GM21390 (cell line): ENCODE measurements around the gene PDLIM5.
A peak's percentile ranks its signal among the peaks of the same experiment; 100 is the strongest.
"Not testable (repeated sequence)": the region's sequence is repeated elsewhere in the genome, so short reads cannot be mapped to it uniquely, and the experiment has no call there.

Experiments used
- ATAC-seq: cut with Tn5 transposase; IDR thresholded peaks from one replicate; pipeline ENCODE4 v1.9.1; 2021; ENCODE audit not compliant: unreplicated experiment

Gene PDLIM5

DNA sequence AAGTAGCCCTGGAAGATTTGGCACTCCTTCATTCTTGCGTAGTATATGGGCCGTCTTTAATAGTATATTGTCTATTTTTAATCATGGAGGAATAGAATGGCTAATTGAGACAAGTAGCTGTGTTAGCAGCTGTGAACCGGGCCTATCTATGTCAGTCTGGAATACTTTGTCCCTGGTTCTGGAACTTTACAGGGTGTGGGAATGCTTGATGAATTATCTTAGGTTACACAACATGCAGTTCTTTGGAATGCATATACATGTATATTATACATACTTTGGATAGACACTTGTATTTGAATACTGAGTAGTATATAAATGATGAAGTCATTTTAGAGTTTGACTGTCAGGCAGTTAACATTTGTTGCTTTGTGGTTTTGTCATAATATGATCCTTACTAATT, 37.4 kb downstream of the PDLIM5 start:
- no peak for ATAC-seq

DNA sequence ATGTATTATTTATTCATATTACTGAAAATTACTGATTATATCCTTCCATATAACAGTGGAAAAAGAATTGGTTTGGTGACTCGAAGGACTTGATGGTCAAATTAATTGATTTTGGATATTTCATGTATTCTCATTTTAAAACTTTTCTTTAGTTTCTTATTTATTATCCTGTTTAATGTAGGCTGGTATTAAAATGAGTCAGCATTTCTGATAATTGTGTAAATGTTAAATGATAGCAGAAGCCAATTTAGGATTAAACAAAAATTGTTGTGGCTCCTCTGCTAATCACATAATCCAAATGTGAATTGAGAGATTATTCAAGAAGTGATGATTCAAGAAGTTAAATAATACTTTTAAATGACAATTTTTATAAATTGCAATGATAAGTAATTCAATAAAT, 38.7 kb downstream of the PDLIM5 start:
- ATAC-seq = no peak

DNA sequence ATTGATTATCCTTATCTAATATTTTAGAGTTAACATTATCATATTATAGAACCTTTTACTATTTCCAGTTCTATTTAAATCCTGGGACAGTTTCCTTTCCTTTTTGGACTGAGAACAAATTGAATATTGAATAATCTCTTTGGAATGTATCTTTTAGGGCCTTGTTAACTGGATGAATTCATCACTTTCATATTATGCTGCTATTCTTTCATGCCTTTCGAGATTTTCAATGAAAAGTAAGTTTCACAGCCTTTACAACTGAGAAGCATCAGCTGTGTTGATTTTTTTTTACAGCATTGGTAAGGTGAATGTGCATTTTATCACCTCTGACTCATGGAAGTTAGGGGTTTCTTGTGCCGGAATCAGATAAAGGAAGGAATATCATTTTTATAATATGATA, 39.6 kb downstream of the PDLIM5 start:
- ATAC-seq = no peak

DNA sequence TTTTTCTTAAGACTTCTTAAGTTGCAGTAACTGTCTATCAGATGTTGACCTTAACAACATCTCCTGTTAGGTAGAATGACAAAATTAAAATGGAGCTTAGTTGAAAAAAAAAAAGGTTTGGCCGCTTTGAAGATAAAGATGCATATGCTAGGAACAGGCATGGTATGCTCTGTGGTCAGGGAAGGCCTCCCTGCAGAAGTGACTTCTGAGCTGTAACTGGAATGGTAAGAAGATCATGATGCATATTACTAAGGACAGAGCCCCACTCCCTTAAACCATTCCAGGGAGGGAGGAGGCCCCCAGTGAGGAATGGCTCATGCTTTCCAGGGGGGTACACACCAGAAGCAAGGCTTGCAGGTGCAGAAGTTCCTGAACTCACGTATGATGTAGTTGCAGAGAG, 43.7 kb downstream of the PDLIM5 start:
- ATAC-seq = no peak

DNA sequence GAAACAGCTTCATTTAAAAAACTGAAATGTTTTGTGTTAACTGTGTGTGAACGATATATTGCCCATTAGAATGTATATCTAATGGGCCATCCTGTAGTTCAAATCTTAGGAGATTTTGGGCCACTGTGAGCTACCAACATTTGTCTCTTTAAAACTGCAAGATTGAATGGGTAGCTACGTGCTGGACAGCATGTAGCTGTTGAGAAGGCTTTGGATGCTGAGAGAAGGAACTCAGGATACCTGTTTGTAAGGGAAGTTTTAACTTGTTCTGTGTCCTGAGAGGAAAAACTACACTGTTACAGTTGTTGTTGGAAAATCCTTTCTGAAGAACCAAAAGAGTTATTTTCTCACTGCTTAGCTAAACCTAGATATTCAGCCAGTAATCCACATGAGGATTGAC, 45.9 kb downstream of the PDLIM5 start:
- no peak for ATAC-seq

DNA sequence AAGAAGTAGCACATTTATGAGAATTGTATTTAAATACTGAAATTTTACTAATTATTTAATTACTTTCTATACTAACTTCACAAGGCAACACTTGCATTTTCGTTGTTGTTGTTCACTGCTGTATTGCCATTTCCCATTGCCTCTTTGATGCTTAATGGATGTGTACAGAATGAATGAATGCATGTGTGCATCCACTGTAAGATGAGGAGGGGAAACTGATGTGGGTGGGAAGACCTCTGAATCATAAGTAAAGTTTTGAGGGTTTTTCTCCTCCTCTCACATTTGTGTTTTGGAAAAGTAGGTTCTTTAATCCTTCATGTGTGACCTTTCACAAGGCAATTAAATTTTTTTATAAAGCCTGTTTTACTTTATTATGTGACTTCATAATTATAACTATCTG, 46.8 kb downstream of the PDLIM5 start:
- ATAC-seq = no peak

DNA sequence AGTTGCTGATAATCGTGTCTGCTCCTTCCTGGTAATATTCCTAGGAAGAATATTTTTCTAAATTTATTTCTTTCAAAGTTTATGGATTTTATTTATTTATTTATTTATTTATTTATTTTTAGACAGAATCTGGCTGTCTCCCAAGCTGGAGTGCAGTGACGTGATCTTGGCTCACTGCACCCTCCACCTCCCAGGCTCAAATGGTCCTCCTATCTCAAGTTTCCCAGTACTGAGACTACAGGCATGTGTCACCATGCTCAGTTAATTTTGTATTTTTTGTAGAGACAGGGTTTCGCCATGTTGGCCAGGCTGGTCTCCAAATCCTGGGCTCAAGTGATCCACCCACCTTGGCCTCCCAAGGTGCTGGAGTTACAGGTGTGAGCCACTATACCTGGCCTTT, 48.9 kb downstream of the PDLIM5 start:
- no peak for ATAC-seq

DNA sequence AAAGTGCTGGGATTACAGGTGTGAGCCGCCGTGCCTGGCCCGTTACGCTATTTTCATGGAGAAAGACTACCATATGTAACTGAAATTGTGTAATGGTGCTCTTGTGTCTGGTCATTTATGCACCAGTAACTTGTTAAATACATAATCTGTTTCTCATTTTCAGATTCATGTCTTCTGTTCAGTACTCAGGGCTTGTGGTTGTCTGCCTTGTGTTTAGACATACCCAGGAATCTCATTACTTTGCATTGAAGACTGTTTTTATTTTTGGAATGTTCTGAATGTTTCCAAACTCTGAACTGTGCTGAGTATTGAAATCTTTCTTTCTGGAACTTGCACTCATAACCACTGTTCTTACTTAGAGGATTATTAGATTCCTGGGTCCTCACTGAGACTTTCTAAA, 52.8 kb downstream of the PDLIM5 start:
- ATAC-seq = peak; percentile 46

DNA sequence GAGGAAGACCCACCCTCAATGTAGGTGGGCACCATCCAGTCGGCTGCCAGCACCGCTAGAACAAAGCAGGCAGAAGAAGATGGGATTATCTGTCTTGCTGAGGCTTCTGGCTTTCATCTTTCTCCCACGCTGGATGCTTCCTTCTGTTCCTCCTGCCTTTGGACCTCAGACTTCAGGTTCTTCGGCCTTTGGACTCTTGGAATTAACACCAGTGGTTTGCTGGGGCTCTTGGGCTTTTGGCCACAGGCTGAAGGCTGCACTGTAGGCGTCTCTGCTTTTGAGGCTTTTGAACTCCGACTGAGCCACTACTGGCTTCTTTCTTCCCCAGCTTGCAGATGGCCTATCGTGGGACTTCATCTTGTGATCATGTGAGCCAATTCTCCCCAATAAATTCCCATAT, 55.1 kb downstream of the PDLIM5 start:
- ATAC-seq = no peak

DNA sequence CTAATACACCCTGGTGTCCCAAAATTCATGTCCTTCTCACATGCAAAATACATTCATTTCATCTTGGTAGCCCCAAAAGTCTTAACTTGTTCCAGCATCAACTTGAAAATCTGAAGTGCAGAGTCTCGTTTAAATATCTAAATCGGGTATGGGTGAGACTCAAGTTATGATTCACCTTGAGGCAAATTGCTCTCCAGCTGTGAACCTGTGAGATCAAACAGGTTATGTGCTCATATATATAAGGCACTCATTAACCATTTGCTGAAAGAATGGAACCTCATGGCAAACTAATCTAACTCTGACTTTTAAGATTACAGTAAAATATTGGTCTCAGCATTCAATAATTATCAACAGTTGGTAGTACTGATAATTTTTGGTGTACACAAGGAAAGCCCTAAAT, 55.5 kb downstream of the PDLIM5 start:
- ATAC-seq = no peak

DNA sequence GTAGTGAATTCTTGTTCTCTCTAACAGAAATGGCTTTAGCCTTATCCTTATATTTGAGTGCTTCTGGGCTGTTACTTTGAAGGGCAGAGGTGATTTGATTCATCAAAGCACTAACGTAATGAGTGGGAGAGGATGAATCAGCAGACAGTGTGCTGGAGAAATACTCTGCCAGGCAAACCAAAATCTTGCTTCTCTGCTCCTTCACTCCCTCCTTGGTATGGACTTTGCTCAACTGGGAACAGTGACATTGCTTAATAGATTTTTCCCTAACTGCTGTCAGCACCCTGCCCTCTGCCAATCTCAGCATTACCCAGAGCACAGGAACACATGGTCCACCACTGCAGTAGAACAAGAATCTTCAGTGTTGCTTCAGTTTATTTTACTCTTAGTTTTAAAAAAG, 56.0 kb downstream of the PDLIM5 start:
- no peak for ATAC-seq

DNA sequence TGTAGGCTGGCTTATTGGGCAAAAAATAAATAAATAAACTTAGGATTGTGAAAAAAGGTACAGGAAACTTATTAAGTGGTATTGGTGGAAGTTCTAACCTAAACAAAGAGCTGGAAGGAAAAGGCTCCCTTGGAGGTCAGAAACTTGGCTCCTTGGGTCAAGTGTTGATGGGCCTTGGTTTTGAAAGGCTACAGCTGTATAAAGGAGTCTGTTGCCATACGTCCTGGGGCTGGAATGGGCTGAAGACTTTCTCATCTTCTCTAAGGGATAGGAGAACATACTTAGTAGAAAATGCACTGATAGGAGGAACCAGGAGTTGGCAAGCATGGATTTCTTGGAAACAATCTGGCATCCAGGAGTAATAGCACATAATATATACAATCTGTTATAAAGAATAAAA, 56.6 kb downstream of the PDLIM5 start:
- ATAC-seq = no peak

DNA sequence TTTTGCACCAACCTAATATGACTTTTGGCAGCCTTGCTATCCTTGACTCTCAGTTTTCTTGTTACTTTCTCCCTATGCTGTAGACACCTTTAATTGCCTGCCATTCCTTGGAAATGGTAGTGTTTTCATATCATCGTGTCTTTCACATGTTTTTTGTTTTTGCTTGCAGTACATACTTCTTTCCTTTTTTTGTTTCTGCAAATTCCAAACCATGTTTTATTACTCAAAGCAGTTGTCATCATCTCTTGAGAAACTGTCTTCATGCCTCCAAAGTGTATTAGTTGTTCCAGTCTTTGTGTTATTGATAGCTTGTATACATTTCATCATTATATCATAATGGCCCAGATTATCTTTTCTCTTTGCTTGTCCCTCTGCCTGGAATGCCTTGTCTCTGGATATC, 57.1 kb downstream of the PDLIM5 start:
- ATAC-seq = no peak

DNA sequence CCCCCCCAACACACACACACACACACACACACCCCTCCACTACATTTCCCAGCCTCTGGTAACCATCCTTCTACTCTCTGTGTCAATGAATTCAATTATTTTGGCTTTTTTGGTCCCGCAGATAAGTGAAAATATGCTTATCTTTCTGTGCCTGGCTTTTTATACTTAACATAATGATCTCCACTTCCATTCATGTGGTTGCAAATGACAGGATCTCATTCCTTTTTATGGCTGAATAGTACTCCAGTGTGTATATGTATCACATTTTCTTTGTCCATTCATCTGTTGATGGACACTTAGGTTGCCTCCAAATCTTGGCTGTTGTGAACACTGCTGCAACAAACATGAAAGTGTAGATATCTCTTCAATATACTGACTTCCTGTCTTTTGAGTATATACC, 59.8 kb downstream of the PDLIM5 start:
- ATAC-seq = no peak

DNA sequence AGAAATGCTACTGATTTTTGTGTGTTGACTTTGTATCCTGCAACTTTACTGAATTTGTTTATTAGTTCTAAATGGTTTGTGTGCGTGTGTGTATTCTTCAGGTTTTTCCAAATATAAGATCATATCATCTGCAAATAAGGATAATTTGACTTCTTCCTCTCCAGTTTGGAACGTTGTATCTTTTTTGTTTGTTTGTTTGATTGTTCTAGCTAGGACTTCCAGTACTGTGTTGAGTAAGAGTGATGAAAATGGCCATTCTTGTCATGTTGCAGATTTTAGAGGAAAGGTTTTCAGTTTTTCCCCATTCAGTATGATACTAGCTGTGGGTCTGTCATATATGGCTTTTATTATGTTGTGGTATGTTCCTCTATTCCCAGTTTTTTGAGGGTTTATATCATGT, 61.8 kb downstream of the PDLIM5 start:
- ATAC-seq = not testable (repeated sequence)

DNA sequence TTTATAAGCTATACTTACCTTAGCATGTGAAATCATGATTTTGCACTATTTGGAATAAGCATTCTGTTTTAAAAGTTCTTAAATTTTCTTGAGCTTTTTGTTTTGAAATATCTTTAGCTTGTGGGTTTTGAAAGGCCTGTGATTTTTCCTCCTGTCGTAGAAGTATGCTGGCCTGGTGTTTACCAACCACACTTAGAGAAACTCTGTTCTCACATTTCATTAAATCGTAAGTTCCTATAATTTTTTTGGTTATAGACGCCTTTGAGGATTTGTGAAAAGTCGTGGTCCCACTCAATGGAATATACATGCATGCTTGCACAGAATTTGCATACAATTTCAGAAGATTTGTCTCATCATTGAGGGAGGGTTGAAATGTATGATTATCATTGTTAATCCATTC, 63.6 kb downstream of the PDLIM5 start:
- no peak for ATAC-seq

DNA sequence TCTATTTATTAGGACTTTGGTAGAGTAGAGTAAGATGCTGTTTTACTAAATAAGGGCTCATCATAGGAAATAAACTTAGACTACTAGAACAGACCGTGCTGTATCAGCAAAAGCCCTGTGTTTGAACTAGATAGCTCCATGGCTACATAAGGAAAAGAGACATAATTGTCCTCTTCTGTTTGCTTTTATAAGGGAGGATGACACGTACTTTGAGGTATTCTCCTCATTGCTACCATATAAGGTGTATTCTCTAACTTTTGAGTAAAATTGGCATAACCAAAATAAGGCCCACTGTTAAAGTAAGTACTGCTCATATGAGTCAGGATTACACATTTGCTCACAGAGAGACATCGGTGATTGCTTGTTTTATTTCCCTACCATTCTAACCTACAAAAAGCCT, 64.3 kb downstream of the PDLIM5 start:
- ATAC-seq = no peak

DNA sequence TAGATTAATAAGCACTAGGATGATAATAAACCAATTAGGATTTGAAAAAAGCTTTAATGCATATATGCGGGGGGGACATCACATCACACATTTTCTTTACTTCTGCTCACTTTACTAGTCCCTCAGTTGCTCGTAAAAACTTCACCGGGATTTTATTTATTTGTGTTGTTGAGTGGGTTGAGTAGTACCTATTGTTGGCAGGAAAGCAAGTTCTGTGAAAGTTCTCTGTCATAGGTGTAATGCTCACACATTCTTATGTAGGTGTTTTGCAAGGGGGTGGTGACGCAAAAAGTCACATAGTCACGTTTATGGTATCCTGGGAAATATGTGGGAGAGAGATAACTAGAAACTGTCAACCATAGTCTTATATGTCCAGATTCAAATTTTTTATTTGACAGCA, 65.3 kb downstream of the PDLIM5 start:
- ATAC-seq = no peak

DNA sequence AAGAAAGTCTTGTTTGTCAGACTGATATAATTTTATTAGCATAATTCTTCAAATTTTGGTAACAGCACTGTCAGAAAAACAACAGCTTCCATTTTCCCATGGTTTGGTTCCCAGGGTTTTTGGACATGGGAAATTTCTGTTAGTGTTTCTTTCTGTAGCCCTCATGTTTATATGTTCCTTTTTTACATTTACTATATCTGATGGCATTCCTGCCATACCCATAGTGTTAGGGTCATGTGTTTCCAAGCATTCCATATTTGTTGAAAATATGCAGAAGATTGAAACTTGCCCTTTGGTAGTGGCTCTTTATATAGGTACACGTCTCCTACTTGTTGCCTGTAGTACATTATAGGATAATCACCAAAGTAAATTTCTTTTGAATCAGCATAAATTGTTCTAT, 65.8 kb downstream of the PDLIM5 start:
- ATAC-seq = no peak

DNA sequence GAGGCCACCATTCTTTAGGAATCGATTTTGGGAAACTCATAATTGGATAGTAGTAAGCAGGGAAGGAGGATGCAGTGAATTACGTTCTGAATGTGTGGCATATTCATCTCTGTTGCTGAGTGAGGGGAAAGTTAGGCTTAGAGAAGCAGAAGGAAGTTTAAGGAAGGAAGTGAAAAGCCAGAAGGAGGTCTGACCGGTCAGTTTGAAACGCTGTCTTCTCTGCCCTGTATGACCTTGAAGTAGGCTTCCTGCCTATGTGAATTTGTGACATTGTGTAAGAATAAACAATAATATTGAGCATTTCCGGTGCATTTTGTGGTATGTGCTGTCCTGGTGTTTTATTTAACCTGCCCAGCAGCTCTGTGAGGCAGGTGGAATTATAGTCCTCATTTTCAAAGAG, 67.3 kb downstream of the PDLIM5 start:
- ATAC-seq = peak; percentile 36

DNA sequence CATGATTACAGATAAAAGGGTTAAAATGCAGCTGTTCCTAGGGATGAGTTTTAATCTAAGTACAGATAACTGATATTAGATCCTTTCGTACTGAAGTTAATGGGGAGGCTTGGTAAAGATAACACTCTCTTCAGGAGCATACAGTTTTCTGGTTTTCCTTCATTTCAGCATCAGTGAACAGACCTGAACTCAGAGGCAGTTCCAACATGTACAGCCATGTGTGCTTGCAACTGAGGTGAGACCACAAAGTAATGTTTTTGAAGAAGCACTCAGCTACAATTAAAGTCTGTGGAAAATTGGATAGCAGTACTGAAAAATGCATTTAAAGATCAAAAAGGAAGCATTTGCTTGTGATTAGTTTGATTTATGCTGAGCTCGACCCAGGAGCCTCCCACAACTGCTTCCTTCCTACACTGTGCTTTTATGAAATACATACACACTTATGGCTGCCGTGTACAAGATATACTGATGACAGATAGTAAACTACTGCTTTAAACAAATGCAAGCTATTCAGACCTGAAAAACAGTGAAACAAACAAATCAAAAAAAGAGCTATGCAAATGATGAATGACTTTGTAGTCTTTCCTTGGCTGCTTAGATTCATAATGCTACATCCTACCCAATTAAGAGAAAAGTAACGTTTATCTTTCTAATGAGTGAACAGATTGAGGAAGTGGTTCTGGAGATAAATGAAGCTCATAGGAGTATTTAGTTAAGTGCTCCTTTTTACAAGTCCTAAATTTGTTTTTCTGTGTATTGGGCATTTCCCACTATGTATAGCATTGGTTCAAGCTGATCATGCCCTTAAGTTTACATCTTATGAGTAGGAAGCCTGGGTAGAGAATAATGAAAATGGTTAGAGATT, 68.4 kb downstream of the PDLIM5 start:
- peak; percentile 49 for ATAC-seq

DNA sequence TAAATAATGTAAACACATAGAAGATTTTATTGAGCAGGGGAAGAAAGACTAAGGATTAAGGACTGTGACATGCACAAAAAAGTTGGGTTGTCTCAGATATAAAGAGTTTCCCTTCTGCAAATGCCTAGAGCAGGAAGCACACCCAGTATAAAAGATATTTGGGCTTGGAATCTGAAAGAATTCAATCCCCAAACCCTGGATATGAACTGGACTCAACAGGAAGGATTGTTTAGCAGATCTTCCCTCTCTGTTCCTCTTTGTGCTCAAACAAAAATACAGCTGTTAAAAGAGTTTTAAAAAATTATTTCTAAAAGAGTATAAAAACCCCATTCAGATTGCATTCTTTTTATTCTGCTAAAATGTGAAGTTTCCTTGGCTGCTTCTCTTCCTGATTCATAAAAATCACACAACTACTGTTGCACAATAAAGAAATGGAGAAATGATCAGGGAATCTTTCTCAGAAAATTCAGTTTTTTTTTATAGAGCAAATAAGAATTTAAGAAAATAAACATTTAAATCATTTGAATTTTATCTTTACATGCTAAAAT, 71.4 kb downstream of the PDLIM5 start:
- ATAC-seq = no peak

DNA sequence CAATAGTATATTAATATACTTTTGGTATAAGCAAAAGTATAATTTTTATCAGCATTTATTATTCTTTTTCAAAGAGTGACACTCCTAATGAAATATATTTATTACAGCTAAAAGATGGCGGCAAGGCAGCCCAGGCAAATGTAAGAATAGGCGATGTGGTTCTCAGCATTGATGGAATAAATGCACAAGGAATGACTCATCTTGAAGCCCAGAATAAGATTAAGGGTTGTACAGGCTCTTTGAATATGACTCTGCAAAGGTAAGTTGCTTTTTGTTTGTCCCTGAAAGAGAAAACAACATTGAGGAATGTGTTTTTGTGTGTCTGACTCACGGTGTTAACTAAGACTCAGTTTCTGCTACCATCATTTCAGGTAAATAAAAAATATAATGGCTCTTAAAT, 71.9 kb downstream of the PDLIM5 start:
- ATAC-seq = no peak
